ENCODE measurements around the gene SPTBN2. TPM values are rescaled to one million over a fixed set of nuclear protein-coding genes. Genes with fewer than 3 reads are reported as not detected.
"Not testable (repeated sequence)": the region's sequence is repeated elsewhere in the genome, so short reads cannot be mapped to it uniquely, and the experiment has no call there.

Gene SPTBN2
- total RNA-seq, 1 experiment from 2014 or later = 18.9 TPM

GRCh38 chr11:66639814-66640340 is 89.1 kb downstream of the SPTBN2 start:
- H3K4me3 ChIP-seq (ENCODE audit: low read length) = peak overlapping the region; percentile 99
- H2AFZ ChIP-seq (ENCODE audit: low read length); H3K9me3 ChIP-seq (ENCODE audit: low read length); H3K27me3 ChIP-seq (ENCODE audit: low read length); DNase-seq; H3K9me2 ChIP-seq (replicated peaks; ENCODE audit: insufficient read depth, low read length): not testable (repeated sequence)
- peaks cover 66% of the 10 kb centered on the region for H3K79me2 ChIP-seq (ENCODE audit: low read length)
- peak overlapping the region; percentile 88 for H3K27ac ChIP-seq (ENCODE audit: low read length)
- peaks cover 58% of the 10 kb centered on the region for H4K20me1 ChIP-seq (ENCODE audit: insufficient read depth, low read depth, low read length)
- H3K9ac ChIP-seq (ENCODE audit: low read length) = peak overlapping the region; percentile 97
- H3K4me1 ChIP-seq (ENCODE audit: low read length) = peaks cover 53% of the 10 kb centered on the region
- H3K36me3 ChIP-seq (ENCODE audit: insufficient read depth, low read length) = peaks cover 62% of the 10 kb centered on the region
- peak overlapping the region; percentile 99 for H3K4me2 ChIP-seq (ENCODE audit: low read depth, low read length, poor library complexity, severe bottlenecking)

DNA sequence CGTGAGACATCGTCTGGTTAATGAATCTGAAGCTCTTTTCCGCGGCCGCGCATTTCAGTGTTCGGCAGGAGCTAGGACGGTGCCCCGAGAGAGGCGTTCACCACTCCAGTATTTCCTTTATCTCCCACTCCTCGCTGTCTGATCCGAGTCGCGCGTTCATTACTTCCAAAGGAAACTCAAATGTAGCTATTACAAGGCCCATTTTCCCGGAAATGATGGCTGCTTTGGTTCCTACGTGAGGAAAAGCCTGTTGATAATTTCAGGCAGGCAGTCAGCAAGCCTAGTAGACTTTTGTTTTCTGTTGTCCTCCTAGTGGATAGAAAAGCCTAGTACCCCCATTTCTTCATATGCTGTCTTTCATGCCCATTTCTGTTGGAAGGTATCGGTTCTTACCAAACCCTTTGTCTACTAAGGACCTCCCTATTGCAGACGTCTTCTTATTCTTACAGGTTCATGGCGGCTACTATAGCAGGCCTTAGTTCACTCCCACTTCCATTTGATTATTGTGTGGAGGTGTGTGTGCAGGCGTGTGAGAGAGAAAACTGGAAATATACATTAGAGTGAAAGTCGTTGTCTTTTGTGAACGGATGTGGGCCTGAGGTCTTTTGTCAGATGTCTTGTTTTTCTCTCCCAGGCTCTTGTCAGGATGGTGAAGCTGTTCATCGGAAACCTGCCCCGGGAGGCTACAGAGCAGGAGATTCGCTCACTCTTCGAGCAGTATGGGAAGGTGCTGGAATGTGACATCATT is 89.8 kb downstream of the SPTBN2 start:
- H3K36me3 ChIP-seq (ENCODE audit: insufficient read depth, low read length) = peaks cover 61% of the 10 kb centered on the region
- DNase-seq = peak; percentile 56

DNA sequence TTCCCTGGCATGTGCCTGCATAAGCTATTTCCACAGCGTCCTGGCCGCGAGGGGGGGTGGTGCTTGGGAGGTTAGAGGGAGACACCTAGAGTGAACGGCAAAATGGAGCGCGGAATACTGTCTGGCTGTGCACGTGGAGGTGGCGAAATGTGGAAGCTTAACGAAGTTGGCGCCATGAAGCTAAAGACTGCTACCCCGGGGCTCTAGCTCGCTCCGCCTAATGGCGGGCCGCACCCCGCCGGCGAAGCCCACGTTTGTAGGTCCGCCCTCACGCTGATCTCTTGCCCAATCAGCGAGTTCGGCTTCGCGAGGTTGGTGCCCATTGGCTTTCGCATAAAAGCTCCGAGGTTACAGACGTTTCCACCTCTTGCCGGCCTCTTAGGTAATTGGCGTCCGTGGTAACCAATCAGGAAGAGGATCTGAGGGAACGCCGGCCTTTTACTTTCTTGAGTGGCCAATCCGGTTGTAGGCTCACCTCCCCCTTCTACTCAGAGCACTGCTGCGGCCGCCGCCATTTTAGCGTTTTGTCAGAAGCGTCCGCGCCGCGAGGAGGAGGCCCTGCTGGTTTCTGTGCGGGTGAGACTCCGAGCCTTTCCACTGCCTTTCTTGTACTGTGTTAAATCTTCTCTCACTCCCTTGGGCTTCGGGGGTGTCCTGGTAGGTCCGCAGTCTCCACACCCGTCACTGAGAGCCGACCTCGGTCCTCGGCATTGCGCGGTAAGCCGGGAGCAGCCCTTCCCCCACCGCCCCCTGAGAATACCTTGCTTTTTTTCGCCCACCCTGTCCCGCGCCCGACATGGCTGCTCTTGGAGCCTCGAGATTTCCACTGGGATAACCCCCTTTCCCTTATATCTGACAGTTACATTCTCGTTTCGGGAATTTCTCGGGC is 90.6 kb downstream of the SPTBN2 start, which contains the start of gene RBM4:
Gene RBM4, plus strand, starts transcription at position 527 of the 889 bp plus-strand sequence. CDS start 1,009 bp downstream, outside the sequence.
- Histone ChIP-seq H3K27me3 (ENCODE audit: low read length) (no peaks in the 10 kb centered on the region), H3K79me2 (ENCODE audit: low read length) (peaks cover 61% of the 10 kb centered on the region), H3K9me2 (replicated peaks; ENCODE audit: insufficient read depth, low read length) (no peaks in the 10 kb centered on the region), H3K4me2 (ENCODE audit: low read depth, low read length, poor library complexity, severe bottlenecking) (peak within 1 kb of the TSS; percentile 99), H3K4me3 (ENCODE audit: low read length) (peak within 1 kb of the TSS; percentile 99), H3K9me3 (ENCODE audit: low read length) (no peaks in the 10 kb centered on the region), H3K27ac (ENCODE audit: low read length) (peak within 1 kb of the TSS; percentile 88), H3K4me1 (ENCODE audit: low read length) (peaks cover 53% of the 10 kb centered on the region), H3K36me3 (ENCODE audit: insufficient read depth, low read length) (peaks cover 57% of the 10 kb centered on the region), H4K20me1 (ENCODE audit: insufficient read depth, low read depth, low read length) (peaks cover 44% of the 10 kb centered on the region), H3K9ac (ENCODE audit: low read length) (peak within 1 kb of the TSS; percentile 97), H2AFZ (ENCODE audit: low read length) (no peak within 1 kb of the TSS)
- peak; percentile 100 for DNase-seq

More for the DNA sequence above, 89.8 kb downstream of the SPTBN2 start:
- H3K9me2 ChIP-seq (replicated peaks; ENCODE audit: insufficient read depth, low read length) = no peaks in the 10 kb centered on the region
- H3K9me3 ChIP-seq (ENCODE audit: low read length) = no peaks in the 10 kb centered on the region
- peaks cover 52% of the 10 kb centered on the region for H4K20me1 ChIP-seq (ENCODE audit: insufficient read depth, low read depth, low read length)
- H3K4me2 ChIP-seq (ENCODE audit: low read depth, low read length, poor library complexity, severe bottlenecking) = peak overlapping the region; percentile 99
- peak overlapping the region; percentile 99 for H3K4me3 ChIP-seq (ENCODE audit: low read length)
- H3K79me2 ChIP-seq (ENCODE audit: low read length) = peaks cover 65% of the 10 kb centered on the region
- peaks cover 53% of the 10 kb centered on the region for H3K4me1 ChIP-seq (ENCODE audit: low read length)
- peak overlapping the region; percentile 97 for H3K9ac ChIP-seq (ENCODE audit: low read length)
- H3K27me3 ChIP-seq (ENCODE audit: low read length) = no peaks in the 10 kb centered on the region
- no peak overlapping the region for H2AFZ ChIP-seq (ENCODE audit: low read length)
- peak overlapping the region; percentile 88 for H3K27ac ChIP-seq (ENCODE audit: low read length)

- Histone ChIP-seq H3K4me1 (ENCODE audit: low read length) (peaks cover 46% of the 10 kb centered on the region), H3K9ac (ENCODE audit: low read length) (peak overlapping the region; percentile 68), H4K20me1 (ENCODE audit: insufficient read depth, low read depth, low read length) (peaks cover 36% of the 10 kb centered on the region)
Observed at GRCh38 chr11:66637557-66638176, 91.3 kb downstream of the SPTBN2 start.

DNA sequence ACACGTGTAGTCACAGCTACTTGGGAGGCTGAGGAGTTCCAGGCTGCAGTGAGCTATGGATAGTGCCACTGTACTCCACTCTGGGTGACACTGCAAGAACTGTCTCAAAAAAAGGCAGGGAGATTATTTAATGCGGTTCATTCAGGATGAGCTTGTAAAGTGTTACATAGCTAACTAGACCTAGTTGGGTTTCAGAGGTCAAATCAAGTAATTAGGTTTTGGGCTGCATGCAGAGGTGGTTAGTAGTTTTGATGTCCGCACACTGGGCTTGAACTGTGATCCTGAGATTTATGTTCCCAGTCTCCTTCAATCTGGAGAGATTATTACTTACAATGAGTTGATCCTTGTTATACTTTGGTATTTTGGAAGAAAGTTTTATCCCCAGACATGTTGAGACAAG is 92.6 kb downstream of the SPTBN2 start:
- Histone ChIP-seq H3K79me2 (ENCODE audit: low read length) (peaks cover 55% of the 10 kb centered on the region), H2AFZ (ENCODE audit: low read length) (no peak overlapping the region), H4K20me1 (ENCODE audit: insufficient read depth, low read depth, low read length) (peaks cover 23% of the 10 kb centered on the region), H3K4me2 (ENCODE audit: low read depth, low read length, poor library complexity, severe bottlenecking) (no peak overlapping the region), H3K4me1 (ENCODE audit: low read length) (peaks cover 33% of the 10 kb centered on the region), H3K9me3 (ENCODE audit: low read length) (no peaks in the 10 kb centered on the region), H3K4me3 (ENCODE audit: low read length) (no peak overlapping the region), H3K9ac (ENCODE audit: low read length) (no peak overlapping the region), H3K27me3 (ENCODE audit: low read length) (no peaks in the 10 kb centered on the region), H3K27ac (ENCODE audit: low read length) (no peak overlapping the region), H3K36me3 (ENCODE audit: insufficient read depth, low read length) (peaks cover 53% of the 10 kb centered on the region), H3K9me2 (replicated peaks; ENCODE audit: insufficient read depth, low read length) (no peaks in the 10 kb centered on the region)
- no peak for DNase-seq

More at GRCh38 chr11:66637557-66638176, 91.3 kb downstream of the SPTBN2 start:
- H3K79me2 ChIP-seq (ENCODE audit: low read length) = peaks cover 58% of the 10 kb centered on the region
- H3K27ac ChIP-seq (ENCODE audit: low read length) = peak overlapping the region; percentile 63
- H3K36me3 ChIP-seq (ENCODE audit: insufficient read depth, low read length) = peaks cover 57% of the 10 kb centered on the region
- DNase-seq = no peak
- H3K4me2 ChIP-seq (ENCODE audit: low read depth, low read length, poor library complexity, severe bottlenecking) = peak overlapping the region; percentile 69
- no peak overlapping the region for H2AFZ ChIP-seq (ENCODE audit: low read length)
- no peaks in the 10 kb centered on the region for H3K9me3 ChIP-seq (ENCODE audit: low read length)
- no peaks in the 10 kb centered on the region for H3K9me2 ChIP-seq (replicated peaks; ENCODE audit: insufficient read depth, low read length)
- H3K27me3 ChIP-seq (ENCODE audit: low read length) = no peaks in the 10 kb centered on the region
- peak overlapping the region; percentile 54; the same call in 1 of the 2 replicates for H3K4me3 ChIP-seq (ENCODE audit: low read length)

Small RNA genes within 50 kb of the gene (small RNA-seq; reads per million reads assigned to genes)
- gene RN7SL12P = not detected

Other genes with a start within 250 kb of the SPTBN2 start
- gene DPP3, start 248.8 kb downstream of the SPTBN2 start, total RNA-seq (2014; rRNA removed; shearing (Covaris generic); ENCODE audit: low replicate concordance) = 77.9 and 91.5 TPM in 2 replicates
- gene BBS1, start 218.6 kb downstream of the SPTBN2 start, total RNA-seq (2014; rRNA removed; shearing (Covaris generic); ENCODE audit: low replicate concordance) = 9.1 and 37.3 TPM in 2 replicates
- gene ZDHHC24, start 183.2 kb downstream of the SPTBN2 start, total RNA-seq (2014; rRNA removed; shearing (Covaris generic); ENCODE audit: low replicate concordance) = 22.2 and 35.0 TPM in 2 replicates
- gene ACTN3, start 182.3 kb downstream of the SPTBN2 start, total RNA-seq (2014; rRNA removed; shearing (Covaris generic); ENCODE audit: low replicate concordance) = not detected in 2 replicates
- not detected in 2 replicates for gene CTSF, start 160.6 kb downstream of the SPTBN2 start, total RNA-seq (2014; rRNA removed; shearing (Covaris generic); ENCODE audit: low replicate concordance)
- 0.22 and 0.75 TPM in 2 replicates for gene CCDC87, start 136.2 kb downstream of the SPTBN2 start, total RNA-seq (2014; rRNA removed; shearing (Covaris generic); ENCODE audit: low replicate concordance)
- gene CCS, start 136.0 kb downstream of the SPTBN2 start, total RNA-seq (2014; rRNA removed; shearing (Covaris generic); ENCODE audit: low replicate concordance) = 24.6 and 57.6 TPM in 2 replicates
- 47.9 and 51.3 TPM in 2 replicates for gene RBM14, start 112.6 kb downstream of the SPTBN2 start, total RNA-seq (2014; rRNA removed; shearing (Covaris generic); ENCODE audit: low replicate concordance)
- gene RBM4, start 90.5 kb downstream of the SPTBN2 start, total RNA-seq (2014; rRNA removed; shearing (Covaris generic); ENCODE audit: low replicate concordance) = 103 and 141 TPM in 2 replicates
- gene RBM4B, start 51.3 kb downstream of the SPTBN2 start, total RNA-seq (2014; rRNA removed; shearing (Covaris generic); ENCODE audit: low replicate concordance) = 39.5 and 43.2 TPM in 2 replicates
- 20.4 and 53.3 TPM in 2 replicates for gene RCE1, start 114.2 kb upstream of the SPTBN2 start, total RNA-seq (2014; rRNA removed; shearing (Covaris generic); ENCODE audit: low replicate concordance)
- 8.7 and 24.2 TPM in 2 replicates for gene LRFN4, start 127.8 kb upstream of the SPTBN2 start, total RNA-seq (2014; rRNA removed; shearing (Covaris generic); ENCODE audit: low replicate concordance)
- 0.14 TPM in 1 of 2 replicates, not detected in the other for gene PC, start 229.2 kb upstream of the SPTBN2 start, total RNA-seq (2014; rRNA removed; shearing (Covaris generic); ENCODE audit: low replicate concordance)
- gene C11orf86, start 246.1 kb upstream of the SPTBN2 start, total RNA-seq (2014; rRNA removed; shearing (Covaris generic); ENCODE audit: low replicate concordance) = not detected in 2 replicates